H9 (cell line): Measurements from ENCODE around the gene PRRC2B. TPM values are rescaled to one million over a fixed set of nuclear protein-coding genes. Genes with fewer than 3 reads are reported as not detected.

Experiments used
- DNase-seq: peaks from one replicate; pipeline ENCODE4 v3.0.0-alpha.2; 2017
- H2AFZ ChIP-seq: one replicate; pipeline ENCODE4 v1.6.1; 2013; ENCODE audit warnings: mild to moderate bottlenecking, low read length, control low read depth, moderate library complexity
- H2AK5ac ChIP-seq: 2 replicates; pipeline ENCODE4 v1.6.1; 2013; ENCODE audit warnings: low read length, control low read depth, mixed read lengths; ENCODE audit not compliant: insufficient read length
- H2BK120ac ChIP-seq: one replicate; pipeline ENCODE4 v1.6.1; 2013; ENCODE audit warnings: low read depth, mild to moderate bottlenecking, low read length, control low read depth, inconsistent platforms; ENCODE audit not compliant: poor library complexity, severe bottlenecking
- H2BK12ac ChIP-seq: 2 replicates; pipeline ENCODE4 v1.6.1; 2013; ENCODE audit warnings: low read length, control low read depth, mixed read lengths, low read depth; ENCODE audit not compliant: insufficient read length
- H2BK15ac ChIP-seq: 2 replicates; pipeline ENCODE4 v1.6.1; 2013; ENCODE audit warnings: low read depth, low read length, control low read depth
- H2BK20ac ChIP-seq: one replicate; pipeline ENCODE4 v1.6.1; 2013; ENCODE audit warnings: low read depth, mild to moderate bottlenecking, low read length, control low read depth, inconsistent platforms; ENCODE audit not compliant: poor library complexity, severe bottlenecking
- H2BK5ac ChIP-seq: 2 replicates; pipeline ENCODE4 v1.6.1; 2013; ENCODE audit warnings: low read length, control low read depth, mixed read lengths; ENCODE audit not compliant: insufficient read length
- H3K14ac ChIP-seq: 2 replicates; pipeline ENCODE4 v1.6.1; 2013; ENCODE audit warnings: low read length, control low read depth; ENCODE audit not compliant: insufficient read depth
- H3K18ac ChIP-seq: 2 replicates; pipeline ENCODE4 v1.6.1; 2013; ENCODE audit warnings: low read depth, mild to moderate bottlenecking, mixed read lengths, low read length, control low read depth; ENCODE audit not compliant: insufficient read length
- H3K23ac ChIP-seq: 2 replicates; pipeline ENCODE4 v1.6.1; 2013; ENCODE audit warnings: low read length, control low read depth, mixed read lengths, low read depth; ENCODE audit not compliant: insufficient read length
- H3K23me2 ChIP-seq: 2 replicates; pipeline ENCODE4 v1.6.1; 2013; ENCODE audit warnings: low read depth, mild to moderate bottlenecking, mixed read lengths, low read length, control low read depth; ENCODE audit not compliant: insufficient read length, poor library complexity, severe bottlenecking
- H3K27ac ChIP-seq: 2 replicates; pipeline ENCODE4 v1.5.1; 2013; ENCODE audit warnings: low read length, control low read depth, mixed read lengths, low read depth; ENCODE audit not compliant: insufficient read length
- H3K27me3 ChIP-seq: 2 replicates; pipeline ENCODE4 v1.6.1; 2013; ENCODE audit warnings: low read length, control low read depth, inconsistent platforms; ENCODE audit not compliant: insufficient read depth
- H3K4ac ChIP-seq: 2 replicates; pipeline ENCODE4 v1.6.1; 2013; ENCODE audit warnings: low read depth, mild to moderate bottlenecking, control low read depth, inconsistent platforms, low read length, moderate library complexity
- H3K4me1 ChIP-seq: 2 replicates; pipeline ENCODE4 v1.6.1; 2013; ENCODE audit warnings: low read length, control low read depth, inconsistent platforms; ENCODE audit not compliant: insufficient read depth
- H3K4me2 ChIP-seq: 2 replicates; pipeline ENCODE4 v1.6.1; 2013; ENCODE audit warnings: low read length, control low read depth, mixed read lengths; ENCODE audit not compliant: insufficient read length, insufficient read depth
- H3K56ac ChIP-seq: 2 replicates; pipeline ENCODE4 v1.6.1; 2013; ENCODE audit warnings: low read depth, mild to moderate bottlenecking, mixed read lengths, low read length, control low read depth; ENCODE audit not compliant: insufficient read length
- H3K79me1 ChIP-seq: 2 replicates; pipeline ENCODE4 v1.6.1; 2013; ENCODE audit warnings: low read depth, mild to moderate bottlenecking, moderate library complexity, low read length, control low read depth, inconsistent platforms; ENCODE audit not compliant: insufficient read depth, poor library complexity, severe bottlenecking
- H3K79me2 ChIP-seq: 2 replicates; pipeline ENCODE4 v1.6.1; 2013; ENCODE audit warnings: low read length, control low read depth, inconsistent platforms; ENCODE audit not compliant: insufficient read depth
- H3K9ac ChIP-seq: 2 replicates; pipeline ENCODE4 v1.6.1; 2013; ENCODE audit warnings: low read length, control low read depth, mixed read lengths; ENCODE audit not compliant: insufficient read length; ENCODE audit errors: extremely low read depth
- H3K9me3 ChIP-seq: one replicate; pipeline ENCODE4 v1.6.1; 2013; ENCODE audit warnings: low read depth, low read length, inconsistent platforms; ENCODE audit not compliant: control insufficient read depth
- H3T11ph ChIP-seq: one replicate; pipeline ENCODE4 v1.6.1; 2013; ENCODE audit warnings: mild to moderate bottlenecking, low read length, control low read depth, inconsistent platforms
- H4K20me1 ChIP-seq: one replicate; pipeline ENCODE4 v1.6.1; 2013; ENCODE audit not compliant: control insufficient read depth, insufficient read length, insufficient read depth
- H4K5ac ChIP-seq: 2 replicates; pipeline ENCODE4 v1.6.1; 2013; ENCODE audit warnings: low read depth, mild to moderate bottlenecking, mixed read lengths, low read length, control low read depth; ENCODE audit not compliant: insufficient read length
- H4K8ac ChIP-seq: replicated peaks from 2 replicates; pipeline ENCODE4 v1.6.1; 2013; ENCODE audit warnings: low read length, control low read depth, mixed read lengths, low read depth; ENCODE audit not compliant: insufficient read length
- H4K91ac ChIP-seq: 2 replicates; pipeline ENCODE4 v1.6.1; 2013; ENCODE audit warnings: low read depth, mild to moderate bottlenecking, moderate library complexity, mixed read lengths, low read length, control low read depth; ENCODE audit not compliant: insufficient read length
- H3K27ac Mint-ChIP-seq, 3 experiments: 2 replicates in 2 of 3; 3 replicates in 1 of 3; pipeline ENCODE4 v1.8.0; 2020 to 2021; ENCODE audit warnings: mixed read lengths in 3 of 3, mild to moderate bottlenecking in 1 of 3, moderate library complexity in 1 of 3
- H3K27me3 Mint-ChIP-seq: 2 replicates; pipeline ENCODE4 v1.8.0; 2021; ENCODE audit warnings: low read depth, mild to moderate bottlenecking, moderate library complexity, mixed read lengths
- H3K36me3 Mint-ChIP-seq, 3 experiments: 2 replicates in 2 of 3; 3 replicates in 1 of 3; pipeline ENCODE4 v1.8.0; 2020 to 2021; ENCODE audit warnings: low read depth in 3 of 3, mixed read lengths in 3 of 3; ENCODE audit not compliant: insufficient read depth in 1 of 3
- H3K4me1 Mint-ChIP-seq, 2 experiments: 2 replicates each; pipeline ENCODE4 v1.8.0; 2020; ENCODE audit warnings: mixed read lengths in 2 of 2
- H3K4me3 Mint-ChIP-seq, 2 experiments: 2 replicates in 1 of 2; 3 replicates in 1 of 2; pipeline ENCODE4 v1.8.0; 2020 to 2021; ENCODE audit warnings: mild to moderate bottlenecking in 2 of 2, mixed read lengths in 2 of 2, moderate library complexity in 1 of 2
- H3K9me3 Mint-ChIP-seq, 2 experiments: 2 replicates in 1 of 2; 3 replicates in 1 of 2; pipeline ENCODE4 v1.8.0; 2020; ENCODE audit warnings: mild to moderate bottlenecking in 2 of 2, mixed read lengths in 2 of 2, moderate library complexity in 1 of 2
- WGBS: extraction: QIAGEN DNeasy Blood & Tissue Kit; methylation state at CpG from one replicate; pipeline ENCODE4 v1.1.7; 2013; ENCODE audit warnings: missing lambda C conversion rate, low lambda C conversion rate, mixed read lengths; ENCODE audit not compliant: insufficient read length; ENCODE audit errors: extremely low coverage; 5-methylcytosine and 5-hydroxymethylcytosine counted together
- total RNA-seq: library from RNA; stranded (reverse); gene quantifications from 2 replicates; pipeline ENCODE4 v1.2.1, GENCODE V29; 2021
- TF ChIP-seq, protein P1 (sequence below): fragments of 200-600 bp; sonication (generic); conservative IDR thresholded peaks from 3 replicates; pipeline ENCODE4 v1.8.0; 2021; ENCODE audit warnings: antibody characterized with exemption, mild to moderate bottlenecking

Gene PRRC2B
- total RNA-seq, 1 experiment from 2014 or later: 251 TPM

DNA sequence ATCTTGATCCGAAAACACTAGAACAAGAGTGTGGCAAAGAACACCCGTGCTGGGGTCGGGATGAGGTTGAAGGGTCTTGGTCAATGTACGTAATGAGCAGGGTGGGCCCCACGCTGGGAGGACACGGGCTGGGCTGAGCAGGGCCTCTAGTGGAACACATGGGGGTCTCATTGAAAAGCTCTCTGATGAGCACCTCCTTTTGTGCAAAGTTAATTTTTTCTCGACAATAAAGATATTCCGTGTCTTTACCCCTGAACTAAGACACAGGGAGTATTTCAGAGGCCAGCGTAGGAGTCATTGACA lies 129.2 kb downstream of the PRRC2B start:
- Mint-ChIP-seq H3K27me3 (no peaks in the 10 kb centered on the region), H3K9me3 (no peaks in the 10 kb centered on the region), H3K4me3 (no peak overlapping the region), H3K36me3 (peaks cover 40 to 91% (median 82%) of the 10 kb centered on the region in 3 experiments; a peak in 6 of 7 replicates), H3K27ac (peak overlapping the region in 2 of 3 experiments; percentile 62 to 66; a peak in 3 of 7 replicates), H3K4me1 (no peaks in the 10 kb centered on the region)
- Histone ChIP-seq H3K4me1 (no peaks in the 10 kb centered on the region), H4K20me1 (no peaks in the 10 kb centered on the region), H3T11ph (no peak overlapping the region), H3K56ac (no peak overlapping the region), H3K4ac (no peak overlapping the region), H2BK12ac (no peak overlapping the region), H4K8ac (no peak overlapping the region), H3K9ac (no peak overlapping the region), H3K23me2 (no peaks in the 10 kb centered on the region), H3K79me2 (no peaks in the 10 kb centered on the region), H4K5ac (no peak overlapping the region), H2BK120ac (no peak overlapping the region), H2BK5ac (no peak overlapping the region), H3K14ac (no peak overlapping the region), H3K27me3 (no peaks in the 10 kb centered on the region), H2AK5ac (no peak overlapping the region), H3K23ac (no peak overlapping the region), H2BK15ac (no peak overlapping the region), H3K9me3 (no peaks in the 10 kb centered on the region), H4K91ac (no peak overlapping the region), H3K79me1 (no peaks in the 10 kb centered on the region), H2AFZ (no peak overlapping the region), H3K27ac (no peak overlapping the region), H2BK20ac (no peak overlapping the region), H3K18ac (no peak overlapping the region), H3K4me2 (no peak overlapping the region)
- TF ChIP-seq, protein P1, sequence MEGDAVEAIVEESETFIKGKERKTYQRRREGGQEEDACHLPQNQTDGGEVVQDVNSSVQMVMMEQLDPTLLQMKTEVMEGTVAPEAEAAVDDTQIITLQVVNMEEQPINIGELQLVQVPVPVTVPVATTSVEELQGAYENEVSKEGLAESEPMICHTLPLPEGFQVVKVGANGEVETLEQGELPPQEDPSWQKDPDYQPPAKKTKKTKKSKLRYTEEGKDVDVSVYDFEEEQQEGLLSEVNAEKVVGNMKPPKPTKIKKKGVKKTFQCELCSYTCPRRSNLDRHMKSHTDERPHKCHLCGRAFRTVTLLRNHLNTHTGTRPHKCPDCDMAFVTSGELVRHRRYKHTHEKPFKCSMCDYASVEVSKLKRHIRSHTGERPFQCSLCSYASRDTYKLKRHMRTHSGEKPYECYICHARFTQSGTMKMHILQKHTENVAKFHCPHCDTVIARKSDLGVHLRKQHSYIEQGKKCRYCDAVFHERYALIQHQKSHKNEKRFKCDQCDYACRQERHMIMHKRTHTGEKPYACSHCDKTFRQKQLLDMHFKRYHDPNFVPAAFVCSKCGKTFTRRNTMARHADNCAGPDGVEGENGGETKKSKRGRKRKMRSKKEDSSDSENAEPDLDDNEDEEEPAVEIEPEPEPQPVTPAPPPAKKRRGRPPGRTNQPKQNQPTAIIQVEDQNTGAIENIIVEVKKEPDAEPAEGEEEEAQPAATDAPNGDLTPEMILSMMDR: no peak
- WGBS: no CpG with 5 or more reads among the region's 9 CpGs
- no peak for DNase-seq
